Ishikawa (cell line): ENCODE measurements around the gene KCNT1.

ENCODE experiments used
- CREB1 ChIP-seq: IDR thresholded peaks from 2 replicates; pipeline ENCODE4 v1.6.1; 2012; ENCODE audit warnings: low read depth
- EGR1 ChIP-seq: IDR thresholded peaks from 2 replicates; pipeline ENCODE4 v1.6.1; 2012
- FOXM1 ChIP-seq: IDR thresholded peaks from 2 replicates; pipeline ENCODE4 v1.6.1; 2012; ENCODE audit warnings: low read depth, borderline replicate concordance
- RAD21 ChIP-seq: IDR thresholded peaks from 2 replicates; pipeline ENCODE4 v1.6.1; 2012; ENCODE audit warnings: low read depth
- TAF1 ChIP-seq: IDR thresholded peaks from 2 replicates; pipeline ENCODE4 v1.6.1; 2012; ENCODE audit warnings: low read depth, mild to moderate bottlenecking
- TCF12 ChIP-seq: IDR thresholded peaks from 2 replicates; pipeline ENCODE4 v1.6.1; 2012; ENCODE audit warnings: low read depth
- TEAD4 ChIP-seq: IDR thresholded peaks from 2 replicates; pipeline ENCODE4 v1.6.1; 2012
- YY1 ChIP-seq: IDR thresholded peaks from 2 replicates; pipeline ENCODE4 v1.6.1; 2012; ENCODE audit warnings: low read depth
- TF ChIP-seq, protein P1 (sequence below): IDR thresholded peaks from 2 replicates; pipeline ENCODE4 v1.6.1; 2012
- TF ChIP-seq, protein P2 (sequence below): IDR thresholded peaks from 2 replicates; pipeline ENCODE4 v1.6.1; 2012; ENCODE audit warnings: low read depth, mild to moderate bottlenecking

DNA sequence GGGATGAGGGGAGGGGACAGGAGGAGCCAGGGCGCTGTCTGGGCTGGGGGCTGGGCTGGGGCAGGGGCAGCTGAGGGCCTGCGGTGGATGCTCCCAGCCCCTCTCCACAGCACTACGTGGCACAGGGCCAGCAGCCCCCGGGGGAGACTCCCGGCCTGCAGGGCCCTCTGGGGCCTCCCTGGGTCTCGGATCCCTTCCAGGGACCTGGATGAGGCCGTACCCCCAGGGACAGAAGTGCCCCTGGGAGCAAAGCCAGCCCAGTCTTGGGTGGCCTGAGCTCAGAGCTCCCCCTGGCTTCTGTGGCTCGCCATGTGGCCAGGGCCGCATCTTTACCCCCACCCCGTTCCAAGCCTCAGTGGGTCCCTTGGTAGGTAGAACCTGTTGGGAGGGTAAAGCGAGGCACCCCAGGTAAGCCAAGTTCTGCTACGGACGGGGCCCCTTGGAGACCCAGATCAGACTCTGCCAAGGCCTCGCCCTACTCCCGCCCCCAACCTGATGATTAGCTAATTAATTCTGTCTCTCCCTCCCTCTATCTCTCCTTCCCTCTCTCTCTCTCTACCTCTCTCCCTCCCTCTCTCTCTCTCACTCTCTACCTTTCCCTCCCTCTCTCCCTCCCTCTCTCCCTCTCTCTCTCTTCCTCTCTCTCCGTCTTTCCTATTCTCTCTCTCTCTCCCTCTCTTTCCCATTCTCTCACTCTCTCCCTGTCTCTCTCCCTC lies 24.3 kb downstream of the KCNT1 start:
- TF ChIP-seq, protein P1, sequence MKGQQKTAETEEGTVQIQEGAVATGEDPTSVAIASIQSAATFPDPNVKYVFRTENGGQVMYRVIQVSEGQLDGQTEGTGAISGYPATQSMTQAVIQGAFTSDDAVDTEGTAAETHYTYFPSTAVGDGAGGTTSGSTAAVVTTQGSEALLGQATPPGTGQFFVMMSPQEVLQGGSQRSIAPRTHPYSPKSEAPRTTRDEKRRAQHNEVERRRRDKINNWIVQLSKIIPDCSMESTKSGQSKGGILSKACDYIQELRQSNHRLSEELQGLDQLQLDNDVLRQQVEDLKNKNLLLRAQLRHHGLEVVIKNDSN, result no peak
- no peak for TF ChIP-seq CREB1
- TF ChIP-seq YY1, result no peak
- no peak for TF ChIP-seq TAF1
- TF ChIP-seq, protein P2, sequence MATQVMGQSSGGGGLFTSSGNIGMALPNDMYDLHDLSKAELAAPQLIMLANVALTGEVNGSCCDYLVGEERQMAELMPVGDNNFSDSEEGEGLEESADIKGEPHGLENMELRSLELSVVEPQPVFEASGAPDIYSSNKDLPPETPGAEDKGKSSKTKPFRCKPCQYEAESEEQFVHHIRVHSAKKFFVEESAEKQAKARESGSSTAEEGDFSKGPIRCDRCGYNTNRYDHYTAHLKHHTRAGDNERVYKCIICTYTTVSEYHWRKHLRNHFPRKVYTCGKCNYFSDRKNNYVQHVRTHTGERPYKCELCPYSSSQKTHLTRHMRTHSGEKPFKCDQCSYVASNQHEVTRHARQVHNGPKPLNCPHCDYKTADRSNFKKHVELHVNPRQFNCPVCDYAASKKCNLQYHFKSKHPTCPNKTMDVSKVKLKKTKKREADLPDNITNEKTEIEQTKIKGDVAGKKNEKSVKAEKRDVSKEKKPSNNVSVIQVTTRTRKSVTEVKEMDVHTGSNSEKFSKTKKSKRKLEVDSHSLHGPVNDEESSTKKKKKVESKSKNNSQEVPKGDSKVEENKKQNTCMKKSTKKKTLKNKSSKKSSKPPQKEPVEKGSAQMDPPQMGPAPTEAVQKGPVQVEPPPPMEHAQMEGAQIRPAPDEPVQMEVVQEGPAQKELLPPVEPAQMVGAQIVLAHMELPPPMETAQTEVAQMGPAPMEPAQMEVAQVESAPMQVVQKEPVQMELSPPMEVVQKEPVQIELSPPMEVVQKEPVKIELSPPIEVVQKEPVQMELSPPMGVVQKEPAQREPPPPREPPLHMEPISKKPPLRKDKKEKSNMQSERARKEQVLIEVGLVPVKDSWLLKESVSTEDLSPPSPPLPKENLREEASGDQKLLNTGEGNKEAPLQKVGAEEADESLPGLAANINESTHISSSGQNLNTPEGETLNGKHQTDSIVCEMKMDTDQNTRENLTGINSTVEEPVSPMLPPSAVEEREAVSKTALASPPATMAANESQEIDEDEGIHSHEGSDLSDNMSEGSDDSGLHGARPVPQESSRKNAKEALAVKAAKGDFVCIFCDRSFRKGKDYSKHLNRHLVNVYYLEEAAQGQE, result no peak
- no peak for TF ChIP-seq TEAD4
- TF ChIP-seq EGR1, result no peak
- peak; percentile 38; the same call in 1 of the 2 replicates for TF ChIP-seq RAD21
- no peak for TF ChIP-seq TCF12
- TF ChIP-seq FOXM1, result no peak
